ENCODE measurements around the gene USH1C. TPM values are rescaled to one million over a fixed set of nuclear protein-coding genes. Genes with fewer than 3 reads are reported as not detected.

USH1C gene
- total and polyA plus RNA-seq, 2 of the 4 experiments (the other 2 are of a cell fraction): not detected

- intact Hi-C loops (cut with micrococcal nuclease): no loop called here
- Histone ChIP-seq H3K14ac (replicated peaks; ENCODE audit: low read depth, low read length) (no peak overlapping the region), H3K4me3 (ENCODE audit: insufficient read depth, low read depth, low read length) (no peak overlapping the region), H3K9ac (ENCODE audit: low read depth, low read length) (no peak overlapping the region), H3K56ac (ENCODE audit: extremely low read depth, insufficient read depth, low read length) (no peak overlapping the region), H3K27ac (ENCODE audit: insufficient read depth, low read length) (no peak overlapping the region), H4K20me1 (ENCODE audit: insufficient read depth, low read length) (no peaks in the 10 kb centered on the region), H4K5ac (ENCODE audit: low read depth, low read length) (no peak overlapping the region), H4K8ac (ENCODE audit: low read depth in 2 of 2, low read length in 2 of 2) (no peak overlapping the region), H2AK5ac (ENCODE audit: low read depth, low read length) (no peak overlapping the region), H3K79me1 (ENCODE audit: low read depth in 1 of 2, low read length in 2 of 2) (no peaks in the 10 kb centered on the region), H3K4ac (ENCODE audit: low read depth, low read length) (no peak overlapping the region), H4K91ac (ENCODE audit: insufficient read depth, low read depth, low read length) (no peak overlapping the region), H3K9me3 (ENCODE audit: control insufficient read depth, insufficient read depth, low read length) (no peaks in the 10 kb centered on the region), H2BK5ac (ENCODE audit: low read depth, low read length, poor library complexity, severe bottlenecking) (no peak overlapping the region), H2BK120ac (ENCODE audit: low read depth, low read length) (no peak overlapping the region), H2BK15ac (ENCODE audit: low read depth, low read length) (no peak overlapping the region), H3K9me1 (ENCODE audit: insufficient read depth, low read length) (no peaks in the 10 kb centered on the region), H2BK20ac (ENCODE audit: low read depth, low read length) (no peak overlapping the region), H3K18ac (ENCODE audit: low read depth, low read length) (no peak overlapping the region), H3K27me3 (ENCODE audit: control insufficient read depth, insufficient read depth, low read length) (peaks cover 4% of the 10 kb centered on the region), H2AFZ (replicated peaks; ENCODE audit: low read length, poor library complexity) (no peak overlapping the region), H2AK9ac (replicated peaks; ENCODE audit: low read depth, low read length, poor library complexity) (no peak overlapping the region), H3K23ac (ENCODE audit: low read depth, low read length) (no peak overlapping the region), H3K36me3 (ENCODE audit: control insufficient read depth, insufficient read depth, low read length) (no peaks in the 10 kb centered on the region), H3K4me2 (ENCODE audit: low read depth, low read length) (no peak overlapping the region), H3K4me1 (ENCODE audit: control insufficient read depth, insufficient read depth, low read length) (no peaks in the 10 kb centered on the region)
- WGBS, 2 experiments (ENCODE audit: extremely low coverage in 2 of 2, insufficient read length in 1 of 2): 29% methylated on average over 1 of the region's 8 CpGs; no CpG with 5 or more reads in 1 of the 2 experiments
- DNase-seq: no peak
- BruUV-seq (replicated peaks): no TSS peak
- in situ Hi-C loops (cut with MboI; ENCODE audit: low sequenced_read_pairs): no loop called here
- CTCF ChIA-PET: no interaction called here
- dilution Hi-C loops (cut with HindIII; ENCODE audit: low sequenced_read_pairs, unreplicated experiment): no loop called here
- POLR2A ChIA-PET (ENCODE audit: unreplicated experiment): no interaction called here
- no peak for ATAC-seq (ENCODE audit: low read depth)
- TF ChIP-seq ELK1 (IDR thresholded peaks at IDR 0.05; ENCODE audit: borderline replicate concordance, low read depth, low read length): no peak
- TF ChIP-seq RFX5 (IDR thresholded peaks at IDR 0.05; ENCODE audit: low read depth, low read length): no peak
- TF ChIP-seq CTCF (conservative IDR thresholded peaks at IDR 0.05; ENCODE audit: low read depth, low read length): no peak
- TF ChIP-seq MAFK (IDR thresholded peaks at IDR 0.05; ENCODE audit: low read depth, low read length): no peak
- TF ChIP-seq SMC3 (IDR thresholded peaks at IDR 0.05; ENCODE audit: low read depth, low read length): no peak
- TF ChIP-seq POLR2A (IDR thresholded peaks at IDR 0.05; ENCODE audit: low read depth, low read length): no peak
- no peak for TF ChIP-seq NFE2L2 (IDR thresholded peaks at IDR 0.05; ENCODE audit: low read depth, low read length)
- TF ChIP-seq BHLHE40 (IDR thresholded peaks at IDR 0.05; ENCODE audit: low read depth, low read length): no peak
- no peak for TF ChIP-seq CHD1 (IDR thresholded peaks at IDR 0.05; ENCODE audit: low read depth, low read length)
- TF ChIP-seq CEBPB (IDR thresholded peaks at IDR 0.05; ENCODE audit: low read depth, low read length): no peak
- no peak for TF ChIP-seq MAZ (IDR thresholded peaks at IDR 0.05; ENCODE audit: borderline replicate concordance, low read depth, low read length)
- TF ChIP-seq RAD21 (IDR thresholded peaks at IDR 0.05; ENCODE audit: low read length): no peak
- no peak for TF ChIP-seq FOS (IDR thresholded peaks at IDR 0.05; ENCODE audit: low read depth, low read length)
- no peak for TF ChIP-seq MXI1 (IDR thresholded peaks at IDR 0.05; ENCODE audit: borderline replicate concordance, low read depth, low read length)
- no peak for TF ChIP-seq RCOR1 (IDR thresholded peaks at IDR 0.05; ENCODE audit: insufficient replicate concordance, low read length)
- no peak for TF ChIP-seq USF2 (IDR thresholded peaks at IDR 0.05; ENCODE audit: low read depth, low read length)
These were observed 86.6 kb downstream of the USH1C start for GRCh38 chr11:17457396-17458173.

Data from IMR-90 (cell line).